OCI-LY1 (cell line): ENCODE data around the gene TERT.

Experiments used
- EZH2 ChIP-seq: fragments of 200-600 bp; sonication (generic), shearing (Covaris generic); IDR thresholded peaks from 2 replicates; pipeline ENCODE4 v1.8.0; 2017; ENCODE audit warnings: borderline replicate concordance, mixed run types, mild to moderate bottlenecking, antibody characterized with exemption, low read length, moderate library complexity, mixed read lengths
- TF ChIP-seq, protein P1 (sequence below): fragments of 200-600 bp; sonication (generic), shearing (Covaris generic); IDR thresholded peaks from 2 replicates; pipeline ENCODE4 v1.5.1; 2017; ENCODE audit warnings: mild to moderate bottlenecking, antibody characterized with exemption, low read length, moderate library complexity, mixed read lengths

DNA sequence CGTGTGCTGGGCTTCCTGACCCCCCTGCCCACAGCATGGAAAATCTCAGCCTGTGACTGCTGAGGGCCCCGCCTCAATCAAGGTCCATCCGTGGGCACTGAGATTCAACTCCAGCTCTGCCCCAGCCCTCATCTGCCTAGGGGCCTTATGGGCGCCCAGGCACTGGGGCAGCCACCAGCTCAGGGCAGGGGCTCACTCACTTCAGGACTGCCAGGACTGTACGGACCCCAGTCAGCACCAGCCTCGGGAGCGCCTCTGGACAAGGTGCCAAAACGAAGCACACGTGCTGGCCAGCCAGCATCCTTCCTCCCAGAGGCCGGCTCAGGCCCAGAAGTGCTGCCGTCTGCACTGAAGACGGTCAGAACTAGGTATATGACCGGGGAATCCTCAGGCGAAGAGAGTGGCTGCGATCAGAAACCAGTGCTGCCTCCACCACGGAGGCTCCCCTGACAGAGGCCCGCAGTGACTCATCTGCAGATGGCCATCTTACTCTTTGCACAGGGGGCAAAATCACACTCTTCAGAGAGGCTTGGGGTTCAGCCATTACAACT is 30.4 kb upstream of the TERT start:
- TF ChIP-seq, protein P1, sequence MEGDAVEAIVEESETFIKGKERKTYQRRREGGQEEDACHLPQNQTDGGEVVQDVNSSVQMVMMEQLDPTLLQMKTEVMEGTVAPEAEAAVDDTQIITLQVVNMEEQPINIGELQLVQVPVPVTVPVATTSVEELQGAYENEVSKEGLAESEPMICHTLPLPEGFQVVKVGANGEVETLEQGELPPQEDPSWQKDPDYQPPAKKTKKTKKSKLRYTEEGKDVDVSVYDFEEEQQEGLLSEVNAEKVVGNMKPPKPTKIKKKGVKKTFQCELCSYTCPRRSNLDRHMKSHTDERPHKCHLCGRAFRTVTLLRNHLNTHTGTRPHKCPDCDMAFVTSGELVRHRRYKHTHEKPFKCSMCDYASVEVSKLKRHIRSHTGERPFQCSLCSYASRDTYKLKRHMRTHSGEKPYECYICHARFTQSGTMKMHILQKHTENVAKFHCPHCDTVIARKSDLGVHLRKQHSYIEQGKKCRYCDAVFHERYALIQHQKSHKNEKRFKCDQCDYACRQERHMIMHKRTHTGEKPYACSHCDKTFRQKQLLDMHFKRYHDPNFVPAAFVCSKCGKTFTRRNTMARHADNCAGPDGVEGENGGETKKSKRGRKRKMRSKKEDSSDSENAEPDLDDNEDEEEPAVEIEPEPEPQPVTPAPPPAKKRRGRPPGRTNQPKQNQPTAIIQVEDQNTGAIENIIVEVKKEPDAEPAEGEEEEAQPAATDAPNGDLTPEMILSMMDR = no peak
- no peak for TF ChIP-seq EZH2
